Measurements from ENCODE around the gene CCNF.

- TF ChIP-seq CTCF (conservative IDR thresholded peaks at IDR 0.05) = no peak
- no peak for TF ChIP-seq ZFX (IDR thresholded peaks at IDR 0.05)
Observed at GRCh38 chr16:2480948-2481347, 51.7 kb downstream of the CCNF start.
